Bronchial epithelial cell (primary cell): ENCODE measurements around the gene LRRC28. TPM values are rescaled to one million over a fixed set of nuclear protein-coding genes. Genes with fewer than 3 reads are reported as not detected.

Experiments
- DNase-seq: peaks from one replicate; pipeline ENCODE4 v3.0.0-alpha.2; 2010; ENCODE audit warnings: low read depth
- FAIRE-seq: peaks from 2 replicates; lab custom pipeline; 2011; peaks lifted over from hg19 to GRCh38; lab: Jason Lieb, UNC
- H3K27me3 ChIP-seq: 2 replicates; pipeline ENCODE4 v1.5.1; 2011; ENCODE audit warnings: low read length; ENCODE audit not compliant: control insufficient read depth, insufficient read depth
- H3K36me3 ChIP-seq: 2 replicates; pipeline ENCODE4 v1.5.1; 2011; ENCODE audit warnings: low read length; ENCODE audit not compliant: control insufficient read depth, insufficient read depth
- H3K4me3 ChIP-seq: 2 replicates; pipeline ENCODE4 v1.5.1; 2011; ENCODE audit warnings: mild to moderate bottlenecking, low read depth, low read length, control low read depth
- total RNA-seq: library from RNA; depleted of rRNA; stranded (reverse); fragments of >200 nt; gene quantifications from 2 replicates; pipeline ENCODE4 v1.2.1, GENCODE V29; 2014
- TF ChIP-seq, protein P1 (sequence below): IDR thresholded peaks from 2 replicates; pipeline ENCODE4 v1.5.1; 2011; ENCODE audit warnings: mild to moderate bottlenecking, moderate library complexity, low read length, control low read depth, inconsistent platforms; ENCODE audit not compliant: insufficient read depth, severe bottlenecking

Gene LRRC28
- total RNA-seq, 1 donor from 2014 or later = 15.8 TPM

- FAIRE-seq (no peak), DNase-seq (peak; percentile 30)
- Histone ChIP-seq H3K4me3 (no peak overlapping the region), H3K36me3 (no peaks in the 10 kb centered on the region), H3K27me3 (no peaks in the 10 kb centered on the region)
- TF ChIP-seq, protein P1, sequence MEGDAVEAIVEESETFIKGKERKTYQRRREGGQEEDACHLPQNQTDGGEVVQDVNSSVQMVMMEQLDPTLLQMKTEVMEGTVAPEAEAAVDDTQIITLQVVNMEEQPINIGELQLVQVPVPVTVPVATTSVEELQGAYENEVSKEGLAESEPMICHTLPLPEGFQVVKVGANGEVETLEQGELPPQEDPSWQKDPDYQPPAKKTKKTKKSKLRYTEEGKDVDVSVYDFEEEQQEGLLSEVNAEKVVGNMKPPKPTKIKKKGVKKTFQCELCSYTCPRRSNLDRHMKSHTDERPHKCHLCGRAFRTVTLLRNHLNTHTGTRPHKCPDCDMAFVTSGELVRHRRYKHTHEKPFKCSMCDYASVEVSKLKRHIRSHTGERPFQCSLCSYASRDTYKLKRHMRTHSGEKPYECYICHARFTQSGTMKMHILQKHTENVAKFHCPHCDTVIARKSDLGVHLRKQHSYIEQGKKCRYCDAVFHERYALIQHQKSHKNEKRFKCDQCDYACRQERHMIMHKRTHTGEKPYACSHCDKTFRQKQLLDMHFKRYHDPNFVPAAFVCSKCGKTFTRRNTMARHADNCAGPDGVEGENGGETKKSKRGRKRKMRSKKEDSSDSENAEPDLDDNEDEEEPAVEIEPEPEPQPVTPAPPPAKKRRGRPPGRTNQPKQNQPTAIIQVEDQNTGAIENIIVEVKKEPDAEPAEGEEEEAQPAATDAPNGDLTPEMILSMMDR = peak; percentile 3
Observed at GRCh38 chr15:99371180-99372103, 120.2 kb downstream of the LRRC28 start.

GRCh38 chr15:99385005-99385669 is 133.9 kb downstream of the LRRC28 start:
- Histone ChIP-seq H3K36me3 (peaks cover 1% of the 10 kb centered on the region), H3K4me3 (no peak overlapping the region), H3K27me3 (no peaks in the 10 kb centered on the region)
- no peak for FAIRE-seq
- TF ChIP-seq, protein P1 = no peak
- no peak for DNase-seq

DNA sequence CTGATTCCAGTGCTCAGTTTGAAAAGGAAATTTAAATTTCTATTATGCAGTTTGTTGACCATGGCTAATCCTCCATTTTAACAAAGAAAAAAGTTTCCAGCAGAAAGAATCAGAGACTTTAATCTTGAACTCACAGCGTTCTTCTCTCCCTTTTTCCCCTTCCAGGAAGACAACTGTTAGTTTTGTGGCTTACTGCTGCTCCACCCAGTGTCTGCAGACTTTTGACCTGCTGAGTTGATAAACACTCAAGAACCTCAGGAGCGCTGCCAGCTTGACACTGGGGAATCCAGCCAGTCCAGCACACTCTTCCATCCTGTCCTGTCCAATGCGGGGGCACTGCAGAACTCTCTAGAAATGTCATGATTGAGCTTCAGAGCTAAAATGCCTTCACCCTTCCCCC is 134.6 kb downstream of the LRRC28 start:
- Histone ChIP-seq H3K27me3 (no peaks in the 10 kb centered on the region), H3K36me3 (peaks cover 1% of the 10 kb centered on the region), H3K4me3 (no peak overlapping the region)
- TF ChIP-seq, protein P1 = no peak
- FAIRE-seq = no peak
- DNase-seq = no peak

GRCh38 chr15:99386391-99386790 is 135.1 kb downstream of the LRRC28 start:
- no peak overlapping the region for H3K4me3 ChIP-seq
- no peak for FAIRE-seq
- DNase-seq = no peak
- TF ChIP-seq, protein P1 = no peak
- H3K27me3 ChIP-seq = no peaks in the 10 kb centered on the region
- peaks cover 1% of the 10 kb centered on the region for H3K36me3 ChIP-seq

GRCh38 chr15:99387421-99388168 is 136.3 kb downstream of the LRRC28 start:
- Histone ChIP-seq H3K4me3 (no peak overlapping the region), H3K27me3 (no peaks in the 10 kb centered on the region), H3K36me3 (peaks cover 1% of the 10 kb centered on the region)
- no peak for FAIRE-seq
- DNase-seq = no peak
- TF ChIP-seq, protein P1 = no peak
